RPMI8226 (cell line): ENCODE measurements around the gene TUBG1.

Source experiments
- DNase-seq: peaks from one replicate; pipeline ENCODE4 v3.0.0-alpha.2; 2015

TUBG1 gene

GRCh38 chr17:42609182-42609813 lies at the start of gene TUBG1, which contains the start of gene RETREG3:
TUBG1 (plus strand) TSS chr17:42609683; CDS start chr17:42609738, 55 bp downstream.
RETREG3 (minus strand) TSS chr17:42609374; CDS start chr17:42609324, 50 bp downstream.
- DNase-seq, result peak; percentile 99

GRCh38 chr17:42560246-42560645 lies 49.2 kb upstream of the TUBG1 start:
- DNase-seq, result no peak

DNA sequence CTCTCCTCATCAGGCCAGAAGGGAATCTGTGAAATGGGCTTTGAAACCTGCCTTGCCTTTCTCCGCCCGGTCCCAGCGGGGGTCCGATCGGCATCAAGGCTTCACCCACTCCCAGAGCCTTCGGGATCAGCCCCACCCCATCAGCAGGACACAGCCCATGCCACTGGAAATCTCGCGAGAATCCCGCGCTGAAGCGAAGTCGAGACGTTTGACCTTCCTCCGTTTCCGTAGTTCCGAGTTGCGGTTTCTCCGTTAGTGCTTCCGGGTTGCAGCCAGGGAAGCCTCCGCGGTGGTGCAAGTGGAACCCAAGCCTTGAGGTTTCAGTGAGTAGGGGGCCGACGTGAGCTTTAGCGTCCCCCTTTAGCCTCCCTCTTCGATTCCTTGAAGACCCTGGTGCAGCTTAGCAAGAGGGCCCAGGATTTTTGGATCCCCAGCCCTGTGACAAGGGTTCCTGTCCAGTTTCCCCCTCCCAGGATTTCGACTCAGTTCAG lies 47.5 kb upstream of the TUBG1 start, which contains the start of gene COASY:
TSS of gene COASY (plus strand) at position 252 of the 491 bp plus-strand sequence. CDS start 475 bp downstream, outside the sequence.
- peak; percentile 97 for DNase-seq

GRCh38 chr17:42562388-42563142 lies 46.9 kb upstream of the TUBG1 start:
- DNase-seq, result peak; percentile 25

DNA sequence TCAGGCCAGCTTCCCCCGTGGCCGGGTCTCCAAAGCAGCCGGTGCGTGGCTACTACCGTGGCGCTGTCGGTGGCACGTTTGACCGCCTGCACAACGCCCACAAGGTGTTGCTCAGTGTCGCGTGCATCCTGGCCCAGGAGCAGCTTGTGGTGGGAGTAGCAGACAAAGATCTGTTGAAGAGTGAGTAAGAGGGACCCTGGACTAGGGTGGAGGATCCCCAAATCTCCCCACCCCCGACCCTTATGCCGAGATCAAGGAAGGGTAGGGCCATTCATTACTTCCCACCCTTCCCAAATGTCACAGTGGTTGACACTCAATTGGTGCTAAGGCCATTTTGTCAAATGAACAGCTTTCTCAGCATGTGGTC lies 46.4 kb upstream of the TUBG1 start:
- no peak for DNase-seq

DNA sequence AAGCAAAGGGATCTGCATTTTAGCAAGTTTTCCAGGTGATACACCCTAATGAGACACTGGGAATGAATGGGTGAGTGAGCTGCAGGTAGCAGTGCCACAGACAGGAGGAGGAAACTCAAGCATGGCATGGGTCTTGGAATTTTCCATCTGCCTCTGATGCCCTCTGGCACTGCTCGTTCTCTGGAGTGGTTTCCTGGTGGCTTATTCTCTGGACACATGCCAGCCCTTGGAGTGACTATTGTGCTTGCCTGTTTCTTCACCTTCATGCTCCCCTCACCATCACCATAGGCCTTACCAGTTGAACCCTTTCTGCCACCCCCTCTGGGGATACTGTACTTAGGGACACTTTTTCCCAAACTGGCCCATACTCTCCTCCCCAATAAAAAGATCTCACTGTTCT lies 45.9 kb upstream of the TUBG1 start:
- DNase-seq, result no peak

- DNase-seq, result no peak
These were observed 45.5 kb upstream of the TUBG1 start for GRCh38 chr17:42563950-42564349.

DNA sequence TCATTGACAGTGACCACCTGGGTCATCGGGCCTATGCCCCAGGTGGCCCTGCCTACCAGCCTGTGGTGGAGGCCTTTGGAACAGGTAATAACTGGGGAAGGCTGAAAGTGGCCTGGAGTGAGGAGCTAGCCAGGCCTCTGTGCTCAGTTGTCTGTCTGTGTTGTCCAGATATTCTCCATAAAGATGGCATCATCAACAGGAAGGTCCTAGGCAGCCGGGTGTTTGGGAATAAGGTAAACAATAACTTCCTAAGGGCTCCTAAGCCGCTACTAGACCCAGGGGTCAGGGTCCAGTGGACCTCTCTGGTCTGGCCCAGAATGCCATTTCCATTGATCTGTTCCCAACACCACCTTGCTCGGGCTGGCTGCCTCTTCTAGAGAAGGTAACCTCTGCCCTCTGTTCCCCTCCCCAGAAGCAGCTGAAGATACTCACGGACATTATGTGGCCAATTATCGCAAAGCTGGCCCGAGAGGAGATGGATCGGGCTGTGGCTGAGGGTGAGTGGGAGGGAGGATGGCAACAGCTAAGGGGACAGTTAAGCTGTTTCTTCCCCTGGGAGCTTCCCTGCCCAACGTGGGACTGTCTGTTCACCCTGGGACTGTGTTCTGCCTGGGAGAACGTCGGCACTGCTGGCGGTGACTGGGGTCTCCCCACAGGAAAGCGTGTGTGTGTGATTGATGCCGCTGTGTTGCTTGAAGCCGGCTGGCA lies 44.5 kb upstream of the TUBG1 start:
- no peak for DNase-seq

DNA sequence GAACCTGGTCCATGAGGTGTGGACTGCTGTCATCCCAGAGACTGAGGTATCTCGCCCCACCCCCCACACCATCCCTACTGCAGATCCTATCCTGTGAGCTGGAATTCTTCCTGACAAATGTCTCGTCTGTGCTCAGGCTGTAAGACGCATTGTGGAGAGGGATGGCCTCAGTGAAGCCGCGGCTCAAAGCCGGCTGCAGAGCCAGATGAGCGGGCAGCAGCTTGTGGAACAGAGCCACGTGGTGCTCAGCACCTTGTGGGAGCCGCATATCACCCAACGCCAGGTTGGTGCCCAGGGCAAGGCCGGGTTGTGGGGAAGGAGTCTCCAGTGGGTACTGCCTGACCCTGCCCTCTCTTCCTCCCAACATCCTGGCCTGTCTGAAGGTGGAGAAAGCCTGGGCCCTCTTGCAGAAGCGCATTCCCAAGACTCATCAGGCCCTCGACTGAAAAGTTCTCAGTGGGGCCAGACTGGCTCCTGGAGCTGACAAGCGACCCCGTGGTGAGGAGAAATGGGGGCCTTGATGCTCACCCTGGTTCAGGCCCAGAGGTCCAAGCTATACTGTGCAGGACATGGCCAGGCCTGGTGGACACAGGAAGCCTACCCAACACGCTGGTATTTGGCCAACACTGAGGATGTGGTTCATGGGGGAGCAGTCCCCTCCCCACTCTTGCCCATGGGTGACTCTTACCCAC lies 43.8 kb upstream of the TUBG1 start:
- no peak for DNase-seq

DNA sequence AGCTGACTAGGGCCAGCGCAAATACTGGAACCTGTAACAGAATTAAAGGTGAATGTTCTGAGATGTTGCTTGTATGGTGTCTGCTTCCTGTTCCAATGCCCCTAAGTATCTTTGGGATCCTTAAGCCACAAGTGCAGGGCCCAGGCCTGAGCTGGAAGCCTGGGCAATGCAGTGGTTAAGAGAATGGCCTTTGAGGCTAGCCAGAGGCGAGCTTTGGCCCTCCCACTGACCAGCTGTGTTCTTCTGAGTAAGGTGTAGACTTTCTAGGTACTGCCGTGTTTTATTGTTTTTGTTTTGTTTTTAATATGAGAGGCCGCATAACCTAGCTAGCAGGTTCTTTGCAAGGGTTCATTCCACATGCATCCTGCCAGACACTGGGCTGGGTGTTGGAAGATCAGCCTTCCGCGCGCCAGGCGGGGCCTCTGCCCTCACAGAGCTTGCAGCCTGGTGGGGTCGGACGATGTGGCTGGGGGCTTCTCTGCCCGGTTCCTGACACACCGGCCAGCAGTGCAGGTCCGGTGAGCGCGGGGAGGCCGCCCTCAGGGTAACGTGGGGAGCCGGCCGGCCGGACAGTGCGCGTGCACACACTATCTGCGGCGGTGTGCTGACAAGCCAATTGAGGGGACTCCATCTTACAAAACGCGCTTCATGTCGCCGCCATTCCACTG lies 43.1 kb upstream of the TUBG1 start:
- no peak for DNase-seq

DNA sequence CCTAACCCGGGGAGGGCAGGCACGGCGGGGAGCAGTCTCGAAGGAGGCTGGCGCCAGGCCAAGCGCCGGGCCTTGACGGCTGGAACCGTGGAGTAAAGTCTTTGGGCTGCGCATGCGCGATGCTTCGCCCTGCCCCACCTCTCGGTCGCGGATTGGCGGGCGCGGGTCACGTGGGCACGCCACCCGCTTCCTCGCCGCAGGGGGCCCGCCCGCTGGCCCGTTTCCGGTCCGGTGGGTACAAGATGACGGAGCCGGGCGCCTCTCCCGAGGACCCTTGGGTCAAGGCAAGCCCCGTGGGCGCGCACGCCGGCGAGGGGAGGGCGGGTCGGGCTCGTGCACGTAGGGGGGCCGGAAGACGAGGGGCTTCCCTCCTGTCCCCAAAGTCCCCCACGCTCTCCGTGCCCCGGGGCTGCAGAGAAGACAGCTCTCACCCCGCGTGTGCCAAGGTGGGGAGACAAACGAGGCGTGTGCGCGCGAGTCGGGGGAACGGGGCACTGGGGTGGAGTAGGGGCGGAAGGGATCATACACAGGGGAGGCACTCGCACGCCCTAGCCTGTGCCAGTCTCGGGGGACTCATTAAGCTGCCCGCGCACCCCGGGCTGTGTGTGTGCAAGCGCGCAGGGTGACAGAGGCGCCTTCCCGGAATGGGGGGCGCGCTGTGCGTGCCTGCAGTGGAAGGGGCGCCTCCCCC lies 42.5 kb upstream of the TUBG1 start, which contains the start of gene MLX:
TSS of gene MLX (plus strand) at position 218 of the 691 bp plus-strand sequence. CDS start at position 243, 25 bp downstream.
- peak; percentile 97 for DNase-seq

DNA sequence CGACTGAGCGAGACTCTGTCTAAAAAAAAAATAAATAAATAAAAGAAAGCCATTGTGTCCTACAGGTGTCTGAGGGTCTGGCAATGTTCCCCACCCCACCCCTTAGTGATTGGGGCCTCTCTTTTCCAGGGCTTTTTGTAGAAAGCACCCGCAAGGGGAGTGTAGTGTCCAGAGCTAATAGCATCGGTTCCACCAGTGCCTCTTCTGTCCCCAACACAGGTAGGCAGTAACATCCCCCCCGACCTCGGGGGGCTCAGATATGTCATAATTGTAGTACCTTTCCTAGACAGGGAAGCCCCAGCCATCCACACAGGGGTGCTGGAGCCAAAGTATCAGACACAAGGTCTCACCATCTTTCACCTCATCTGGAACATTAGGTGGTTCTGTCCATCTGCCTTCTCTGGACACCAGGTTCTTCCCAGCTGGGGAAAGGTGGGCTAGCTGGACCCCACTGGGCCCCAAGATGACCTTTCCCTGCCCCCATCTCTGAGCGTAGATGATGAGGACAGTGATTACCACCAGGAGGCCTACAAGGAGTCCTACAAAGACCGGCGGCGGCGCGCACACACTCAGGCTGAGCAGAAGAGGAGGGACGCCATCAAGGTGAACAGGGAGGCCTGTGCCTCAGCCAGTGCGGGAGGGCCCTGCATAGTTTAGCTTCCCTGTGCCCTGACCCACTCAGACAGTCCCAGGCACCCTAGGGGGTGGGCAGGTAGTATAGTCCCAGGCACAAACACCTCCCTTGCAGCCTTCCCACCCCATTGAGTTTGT lies 41.0 kb upstream of the TUBG1 start:
- no peak for DNase-seq

- no peak for DNase-seq
These were observed 37.9 kb upstream of the TUBG1 start for GRCh38 chr17:42571435-42572225.

DNA sequence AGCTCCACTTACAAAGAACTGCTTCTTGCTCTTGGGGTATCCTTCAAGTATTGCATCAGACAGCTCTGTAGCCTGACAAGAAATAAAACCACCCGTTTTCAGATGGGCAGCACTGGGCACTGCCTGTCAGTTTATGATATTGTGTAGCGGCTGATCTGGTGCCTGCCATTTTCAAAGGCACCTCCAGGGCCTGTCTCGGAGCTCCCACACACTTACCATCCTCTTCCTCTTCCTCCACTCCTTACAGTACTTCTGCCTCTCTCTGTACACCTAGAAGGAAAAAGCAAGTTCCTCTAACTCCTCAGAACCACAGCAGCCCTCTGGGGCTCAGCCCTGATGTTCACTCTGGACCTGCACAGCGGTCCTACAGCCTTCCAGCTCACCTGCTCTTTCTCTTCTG lies 36.4 kb upstream of the TUBG1 start:
- DNase-seq, result no peak

GRCh38 chr17:42574463-42574862 lies 35.0 kb upstream of the TUBG1 start:
- DNase-seq, result no peak

GRCh38 chr17:42577140-42577531 lies 32.3 kb upstream of the TUBG1 start:
- peak; percentile 16 for DNase-seq

DNA sequence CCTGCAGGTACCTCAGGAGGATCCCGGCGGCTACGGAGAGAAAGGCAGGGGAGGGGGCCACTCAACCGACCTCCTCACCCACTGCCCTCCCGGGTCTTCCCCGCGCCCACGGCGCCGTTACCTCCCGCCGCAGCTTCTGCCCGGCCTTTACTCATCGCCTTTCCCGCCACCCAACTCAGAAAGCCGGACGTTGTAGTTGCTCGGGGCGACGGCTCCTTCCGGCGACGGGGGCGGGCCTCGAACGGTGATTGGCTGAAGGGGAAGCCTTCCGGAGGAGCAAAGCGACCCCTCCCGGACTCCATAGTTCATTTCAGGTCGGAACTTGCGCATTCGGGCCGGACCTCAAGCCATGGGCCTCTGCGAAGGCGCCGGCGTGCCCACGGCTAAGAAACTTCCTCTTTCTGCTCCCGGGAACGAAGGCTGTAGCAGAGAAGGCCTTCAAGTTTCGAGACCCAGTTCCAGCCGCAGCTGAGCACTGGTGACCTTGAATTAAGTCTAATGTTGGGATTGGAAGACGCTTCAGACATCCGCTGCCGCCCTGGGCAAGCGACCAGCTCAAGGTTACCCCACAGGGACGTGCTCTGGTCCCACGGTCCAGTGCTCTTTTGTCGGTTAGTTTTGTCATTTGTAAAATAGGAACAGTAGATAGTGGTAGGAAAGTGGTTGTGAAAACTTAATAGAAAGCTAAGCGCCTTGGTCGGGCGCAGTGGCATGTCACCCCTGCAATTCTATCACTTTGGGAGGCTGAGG lies 31.8 kb upstream of the TUBG1 start, which contains the start of gene PSMC3IP:
TSS of gene PSMC3IP (minus strand) at position 198 of the 750 bp plus-strand sequence. CDS start at position 155, 43 bp downstream.
- DNase-seq, result peak; percentile 96

DNA sequence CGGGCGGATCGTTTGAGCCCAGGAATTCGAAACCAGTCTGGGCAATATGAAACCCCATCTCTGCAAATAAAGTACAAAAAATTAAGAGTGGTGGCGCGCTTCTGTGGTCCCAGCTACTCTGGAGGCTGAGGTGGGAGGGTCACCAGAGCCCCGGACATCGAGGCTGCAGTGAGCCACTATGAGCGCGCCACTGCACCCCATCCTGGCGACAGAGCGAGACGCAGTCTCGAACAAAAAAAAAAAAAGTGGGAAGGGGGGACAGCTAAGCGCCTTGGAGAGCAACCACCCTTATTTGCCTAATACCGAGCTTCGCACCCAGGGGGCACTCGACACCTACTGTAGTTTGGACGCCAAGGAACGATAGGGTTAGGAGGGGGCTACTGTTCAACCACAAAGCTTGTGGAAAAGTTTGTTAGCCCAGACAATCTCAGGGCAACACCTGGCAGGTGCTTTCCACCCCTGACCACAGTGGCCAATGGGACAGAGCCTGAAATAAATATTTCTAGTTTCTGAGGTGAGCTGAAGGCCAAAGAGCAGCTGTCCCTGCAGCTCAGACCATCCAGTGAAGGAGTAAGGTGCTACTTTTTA lies 31.1 kb upstream of the TUBG1 start:
- DNase-seq, result peak; percentile 94
